GM12878 (cell line): ENCODE measurements around the gene UVRAG. TPM values are rescaled to one million over a fixed set of nuclear protein-coding genes. Genes with fewer than 3 reads are reported as not detected.

Experiments
- ATAC-seq: fragments of 200-7000 bp; cut with Tn5 transposase; 3 replicates; pipeline ENCODE4 v1.9.1; 2020; ENCODE audit warnings: mild to moderate bottlenecking, moderate library complexity
- BruUV-seq: library from RNA; stranded (reverse); fragments of 400-500 nt; replicated peaks from 2 replicates; lab custom pipeline; 2021; lab: Mats Ljungman, UMichigan
- CTCF ChIA-PET: fragments of 300-600 bp; sonication (Branson Sonifier 250); formaldehyde crosslinking; extraction: SDS; loops from one replicate; lab custom pipeline; 2021; ENCODE audit warnings: inconsistent platforms; lab: Yijun Ruan, JAX
- POLR2A ChIA-PET: fragments of 350-600 bp; formaldehyde crosslinking; extraction: SDS; loops from one replicate; lab custom pipeline; 2021; ENCODE audit warnings: inconsistent platforms; lab: Charles Lee
- RAD21 ChIA-PET: fragments of 300-600 bp; sonication (Branson Sonifier 250); formaldehyde crosslinking; loops from one replicate; lab custom pipeline; 2023; ENCODE audit warnings: antibody characterized with exemption; ENCODE audit not compliant: unreplicated experiment; lab: Charles Lee
- SMC1A ChIA-PET: fragments of 300-600 bp; sonication (Branson Sonifier 250); formaldehyde crosslinking; loops from one replicate; lab custom pipeline; 2023; ENCODE audit not compliant: unreplicated experiment, uncharacterized antibody; lab: Charles Lee
- DNase-seq: peaks from one replicate; pipeline ENCODE4 v3.0.0-alpha.2; 2011; ENCODE audit warnings: low read depth, low spot score
- FAIRE-seq: peaks from 3 replicates; lab custom pipeline; 2011; peaks lifted over from hg19 to GRCh38; lab: Jason Lieb, UNC
- H2AFZ ChIP-seq: 2 replicates; pipeline ENCODE4 v1.6.0; 2011; ENCODE audit warnings: low read depth, low read length, control low read depth; ENCODE audit not compliant: control insufficient read depth
- H3K27ac ChIP-seq: 2 replicates; pipeline ENCODE4 v1.5.1; 2011; ENCODE audit warnings: control low read depth; ENCODE audit not compliant: control insufficient read depth, insufficient read depth
- H3K27me3 ChIP-seq, 2 experiments: replicated peaks in 1 of 2; 2 replicates each; pipeline versions ENCODE4 v1.6.0 to v1.6.1; 2011; ENCODE audit warnings: low read length in 1 of 2; ENCODE audit not compliant: control insufficient read depth in 2 of 2, insufficient read depth in 2 of 2
- H3K36me3 ChIP-seq, 2 experiments: 2 replicates each; pipeline ENCODE4 v1.5.1; 2011; ENCODE audit warnings: low read length in 1 of 2; ENCODE audit not compliant: control insufficient read depth in 2 of 2, insufficient read depth in 2 of 2
- H3K4me1 ChIP-seq: 2 replicates; pipeline ENCODE4 v1.6.1; 2011; ENCODE audit warnings: mild to moderate bottlenecking, low read length, moderate library complexity, mixed read lengths; ENCODE audit not compliant: control insufficient read depth, insufficient read depth
- H3K4me2 ChIP-seq: 2 replicates; pipeline ENCODE4 v1.6.0; 2011; ENCODE audit warnings: control low read depth; ENCODE audit not compliant: control insufficient read depth, insufficient read depth
- H3K4me3 ChIP-seq: fragments of 200-600 bp; sonication (generic); 2 replicates; pipeline ENCODE4 v1.5.1; 2016
- H3K79me2 ChIP-seq: 2 replicates; pipeline ENCODE4 v1.6.0; 2011; ENCODE audit warnings: low read length; ENCODE audit not compliant: control insufficient read depth, insufficient read depth
- H3K9ac ChIP-seq: 2 replicates; pipeline ENCODE4 v1.8.0; 2011; ENCODE audit warnings: low read length, control low read depth, mixed read lengths; ENCODE audit not compliant: control insufficient read depth, insufficient read depth
- H3K9me3 ChIP-seq: replicated peaks from 3 replicates; pipeline ENCODE4 v1.5.1; 2011; ENCODE audit warnings: mild to moderate bottlenecking, low read length; ENCODE audit not compliant: control insufficient read depth, insufficient read depth
- H4K20me1 ChIP-seq: 2 replicates; pipeline ENCODE4 v1.6.0; 2011; ENCODE audit not compliant: control insufficient read depth, insufficient read depth
- CHD4 ChIP-seq: fragments of 200-600 bp; sonication (generic); IDR thresholded peaks from 2 replicates; pipeline ENCODE4 v1.6.1; 2016; ENCODE audit warnings: mild to moderate bottlenecking
- ESRRA ChIP-seq: IDR thresholded peaks from 2 replicates; pipeline ENCODE4 v1.6.1; 2012; ENCODE audit warnings: mild to moderate bottlenecking, low read length, improper control_type of control experiment
- IKZF1 ChIP-seq: fragments of 450-650 bp; conservative IDR thresholded peaks from 2 replicates; pipeline ENCODE4 v1.6.1; 2017; ENCODE audit warnings: antibody characterized with exemption, mild to moderate bottlenecking
- IRF4 ChIP-seq: IDR thresholded peaks from 2 replicates; pipeline ENCODE4 v1.6.1; 2011; ENCODE audit warnings: low read depth, low read length
- MXI1 ChIP-seq: fragments of 150-350 bp; IDR thresholded peaks from 2 replicates; pipeline ENCODE4 v1.6.1; 2011; ENCODE audit warnings: low read depth, mild to moderate bottlenecking, inconsistent platforms, low read length, improper control_type of control experiment
- PML ChIP-seq: IDR thresholded peaks from 2 replicates; pipeline ENCODE4 v1.6.1; 2012; ENCODE audit warnings: low read length, inconsistent platforms
- POLR2A ChIP-seq: IDR thresholded peaks from 2 replicates; pipeline ENCODE4 v1.6.1; 2011; ENCODE audit warnings: low read depth, mild to moderate bottlenecking, low read length
- TCF12 ChIP-seq: IDR thresholded peaks from 2 replicates; pipeline ENCODE4 v1.6.1; 2011; ENCODE audit warnings: low read depth, mild to moderate bottlenecking, low read length
- ZNF274 ChIP-seq: IDR thresholded peaks from one replicate; pipeline ENCODE4 v1.8.0; 2011; ENCODE audit not compliant: insufficient read length, insufficient read depth
- ZNF384 ChIP-seq: IDR thresholded peaks from 2 replicates; pipeline ENCODE4 v1.6.1; 2012; ENCODE audit warnings: low read depth, mild to moderate bottlenecking, low read length, improper control_type of control experiment, borderline replicate concordance
- ZZZ3 ChIP-seq: IDR thresholded peaks from 2 replicates; pipeline ENCODE4 v1.6.1; 2011; ENCODE audit warnings: low read depth; ENCODE audit not compliant: control insufficient read depth, insufficient read length
- WGBS: methylation state at CpG from one replicate; pipeline ENCODE4 v1.1.6; 2016; ENCODE audit warnings: low lambda C conversion rate; ENCODE audit not compliant: insufficient replicate concordance, insufficient coverage; ENCODE audit errors: missing lambda C conversion rate; 5-methylcytosine and 5-hydroxymethylcytosine counted together
- in situ Hi-C: fragments of 300-500 bp; cut with MboI; formaldehyde crosslinking; loops from 9 replicates; pipeline ENCODE4 v1.14.3; 2018; ENCODE audit warnings: mixed read lengths
- intact Hi-C: fragments of 100-400 bp; cut with micrococcal nuclease; formaldehyde crosslinking; loops from one replicate; pipeline ENCODE4 v1.14.2; 2022; ENCODE audit not compliant: unreplicated experiment
- polyA plus RNA-seq, 11 experiments: library from polyadenylated mRNA; depleted of rRNA in 4 of 11; unstranded in 6 of 11; stranded (reverse) in 5 of 11; fragments of >200 nt; fragmentation: Nextera tagmentation in 4 of 11; fragmentation: Illumina TruSeq in 1 of 11; extraction: Ambion mirVana in 4 of 11; extraction: Trizol in 1 of 11; gene quantifications; 1 replicate in 1 of 11; 2 replicates in 10 of 11; pipeline versions ENCODE4 v1.2.1 to v1.2.3, GENCODE V29; 2011 to 2016; ENCODE audit warnings: inconsistent platforms in 2 of 11, missing spikeins in 2 of 11, low read depth in 1 of 11
- total RNA-seq, 4 experiments: library from RNA; depleted of rRNA in 3 of 4; stranded (reverse); fragments of >200 nt in 3 of 4; fragmentation: Illumina TruSeq in 1 of 4; extraction: Trizol in 1 of 4; gene quantifications; 2 replicates each; pipeline versions ENCODE4 v1.2.1 to v1.2.3, GENCODE V29; 2013 to 2021
- TF ChIP-seq, protein P1 (sequence below): IDR thresholded peaks from 2 replicates; pipeline ENCODE4 v1.6.1; 2011; ENCODE audit warnings: mild to moderate bottlenecking, low read depth, low read length, moderate library complexity; ENCODE audit not compliant: insufficient replicate concordance
- TF ChIP-seq, protein P2 (sequence below), 3 experiments: IDR thresholded peaks in 2 of 3; conservative IDR thresholded peaks in 1 of 3; 2 replicates each; pipeline ENCODE4 v1.5.1; 2011; ENCODE audit warnings: low read depth in 3 of 3, low read length in 3 of 3, mild to moderate bottlenecking in 3 of 3, control low read depth in 2 of 3, moderate library complexity in 2 of 3, inconsistent platforms in 1 of 3, mixed read lengths in 1 of 3; ENCODE audit not compliant: control insufficient read depth in 2 of 3, insufficient read depth in 1 of 3; ENCODE audit errors: extremely low read depth in 1 of 3
- TF ChIP-seq, protein P3 (sequence below): fragments of 450-650 bp; IDR thresholded peaks from 2 replicates; pipeline ENCODE4 v1.6.1; 2018; ENCODE audit warnings: mild to moderate bottlenecking, low read depth, moderate library complexity; ENCODE audit not compliant: partially characterized antibody
- TF ChIP-seq, protein P4 (sequence below): fragments of 450-650 bp; IDR thresholded peaks from 2 replicates; pipeline ENCODE4 v1.6.1; 2017; ENCODE audit warnings: low read depth, mild to moderate bottlenecking, moderate library complexity

Gene UVRAG
- total and polyA plus RNA-seq, 10 of the 15 experiments (the other 5 are each of a cell fraction or from before 2014, with no cell fraction given), result 7.0 to 43.4 (median 37.0) TPM

DNA sequence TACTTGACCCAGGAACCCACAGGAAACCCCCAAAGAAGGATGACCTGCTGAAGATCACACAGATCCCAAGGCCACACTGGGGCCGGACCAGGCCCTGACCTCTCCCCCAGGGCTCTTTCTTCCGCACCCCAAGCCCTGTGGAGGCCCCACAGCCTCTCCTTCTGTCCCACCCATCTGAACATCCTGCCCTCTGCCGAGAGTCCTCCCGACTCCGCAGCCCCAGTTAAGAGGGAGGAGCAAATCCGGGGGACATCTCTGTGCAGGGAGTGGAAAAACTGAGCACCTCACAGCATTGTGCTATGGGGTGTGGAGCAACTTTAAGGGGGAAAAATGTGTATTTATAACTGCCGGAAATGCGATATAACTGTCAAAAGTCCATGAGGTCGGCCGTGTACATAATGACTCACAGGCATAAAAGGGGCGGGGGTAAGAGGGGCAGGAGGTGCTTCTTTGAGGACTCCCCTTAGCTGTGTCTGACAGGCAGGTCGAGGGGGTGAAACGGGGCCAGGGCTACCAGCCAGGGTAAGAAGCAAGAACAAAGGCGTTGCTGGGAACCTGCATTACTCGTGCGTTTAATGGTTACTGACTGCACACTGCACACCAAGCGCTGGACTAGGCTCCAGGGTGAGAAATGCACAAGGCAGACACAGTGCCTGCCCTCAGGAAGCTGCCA lies 334.1 kb downstream of the UVRAG start (continued):
- TF ChIP-seq ZNF274 (no peak), TCF12 (no peak), ZZZ3 (no peak), ZNF384 (no peak), POLR2A (no peak), IRF4 (no peak), ESRRA (no peak), MXI1 (no peak), IKZF1 (no peak), CHD4 (no peak)

DNA sequence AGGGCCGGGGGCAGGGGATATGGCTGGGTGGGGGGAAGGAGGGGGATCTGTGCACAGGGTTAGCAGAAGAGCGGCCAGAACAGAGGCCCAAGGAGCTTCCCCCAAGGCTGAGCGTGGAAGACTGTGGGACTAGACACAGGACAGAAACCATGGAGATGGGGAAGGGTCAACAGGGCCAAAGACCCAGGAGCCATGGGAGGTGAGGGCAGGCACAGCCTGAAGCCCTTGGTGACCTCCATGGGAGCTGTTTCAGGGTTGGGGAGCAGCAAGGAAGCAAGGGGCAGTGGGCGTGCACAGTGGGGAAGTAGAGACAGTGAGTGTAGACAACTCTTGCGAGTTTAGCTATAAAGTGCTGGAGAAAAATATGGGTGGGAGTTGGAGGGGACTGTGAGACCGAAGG lies 334.7 kb downstream of the UVRAG start:
- no peaks in the 10 kb centered on the region for H3K27me3 ChIP-seq
- H2AFZ ChIP-seq, result no peak overlapping the region
- DNase-seq (no peak), ATAC-seq (no peak), FAIRE-seq (no peak)
- no peaks in the 10 kb centered on the region for H3K36me3 ChIP-seq
- H3K4me1 ChIP-seq, result peaks cover 22% of the 10 kb centered on the region
- BruUV-seq, result no TSS peak
- H3K4me3 ChIP-seq, result no peak overlapping the region
- intact Hi-C loops, result no loop called here
- H3K9ac ChIP-seq, result no peak overlapping the region
- no peak overlapping the region for H3K27ac ChIP-seq
- in situ Hi-C loops, result loop anchor here (5.0 kb wide), 2 partner anchors 252 to 342 kb away; no protein-coding TSS in a partner anchor
- POLR2A ChIA-PET, result no interaction called here
- RAD21 ChIA-PET, result interaction anchor here (0.5 to 1.1 kb wide), 4 partner anchors 156 to 256 kb away, joined by 3 to 5 read pairs (median 4); no protein-coding TSS in a partner anchor
- H3K79me2 ChIP-seq, result no peaks in the 10 kb centered on the region
- 88% methylated on average over 4 of the region's 6 CpGs for WGBS
- H3K9me3 ChIP-seq, result no peaks in the 10 kb centered on the region
- no peaks in the 10 kb centered on the region for H4K20me1 ChIP-seq
- SMC1A ChIA-PET, result interaction anchor here (0.8 to 2.8 kb wide), 5 partner anchors 198 to 282 kb away, joined by 3 to 15 read pairs (median 3); no protein-coding TSS in a partner anchor
- CTCF ChIA-PET, result interaction anchor here (0.7 to 1.9 kb wide), 8 partner anchors 17 to 484 kb away, joined by 3 to 13 read pairs (median 3); no protein-coding TSS in a partner anchor
- no peak overlapping the region for H3K4me2 ChIP-seq
- TF ChIP-seq, protein P1, sequence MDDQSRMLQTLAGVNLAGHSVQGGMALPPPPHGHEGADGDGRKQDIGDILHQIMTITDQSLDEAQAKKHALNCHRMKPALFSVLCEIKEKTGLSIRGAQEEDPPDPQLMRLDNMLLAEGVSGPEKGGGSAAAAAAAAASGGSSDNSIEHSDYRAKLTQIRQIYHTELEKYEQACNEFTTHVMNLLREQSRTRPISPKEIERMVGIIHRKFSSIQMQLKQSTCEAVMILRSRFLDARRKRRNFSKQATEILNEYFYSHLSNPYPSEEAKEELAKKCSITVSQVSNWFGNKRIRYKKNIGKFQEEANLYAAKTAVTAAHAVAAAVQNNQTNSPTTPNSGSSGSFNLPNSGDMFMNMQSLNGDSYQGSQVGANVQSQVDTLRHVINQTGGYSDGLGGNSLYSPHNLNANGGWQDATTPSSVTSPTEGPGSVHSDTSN, result no peak
- TF ChIP-seq, protein P2, sequence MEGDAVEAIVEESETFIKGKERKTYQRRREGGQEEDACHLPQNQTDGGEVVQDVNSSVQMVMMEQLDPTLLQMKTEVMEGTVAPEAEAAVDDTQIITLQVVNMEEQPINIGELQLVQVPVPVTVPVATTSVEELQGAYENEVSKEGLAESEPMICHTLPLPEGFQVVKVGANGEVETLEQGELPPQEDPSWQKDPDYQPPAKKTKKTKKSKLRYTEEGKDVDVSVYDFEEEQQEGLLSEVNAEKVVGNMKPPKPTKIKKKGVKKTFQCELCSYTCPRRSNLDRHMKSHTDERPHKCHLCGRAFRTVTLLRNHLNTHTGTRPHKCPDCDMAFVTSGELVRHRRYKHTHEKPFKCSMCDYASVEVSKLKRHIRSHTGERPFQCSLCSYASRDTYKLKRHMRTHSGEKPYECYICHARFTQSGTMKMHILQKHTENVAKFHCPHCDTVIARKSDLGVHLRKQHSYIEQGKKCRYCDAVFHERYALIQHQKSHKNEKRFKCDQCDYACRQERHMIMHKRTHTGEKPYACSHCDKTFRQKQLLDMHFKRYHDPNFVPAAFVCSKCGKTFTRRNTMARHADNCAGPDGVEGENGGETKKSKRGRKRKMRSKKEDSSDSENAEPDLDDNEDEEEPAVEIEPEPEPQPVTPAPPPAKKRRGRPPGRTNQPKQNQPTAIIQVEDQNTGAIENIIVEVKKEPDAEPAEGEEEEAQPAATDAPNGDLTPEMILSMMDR (IDR thresholded peaks at IDR 0.05 in 2 of 3, conservative IDR thresholded peaks at IDR 0.05 in 1 of 3; ENCODE audit: control insufficient read depth in 2 of 3, extremely low read depth in 1 of 3, insufficient read depth in 1 of 3, low read depth in 3 of 3, low read length in 3 of 3), result no peak
- no peak for TF ChIP-seq PML
- TF ChIP-seq, protein P3, sequence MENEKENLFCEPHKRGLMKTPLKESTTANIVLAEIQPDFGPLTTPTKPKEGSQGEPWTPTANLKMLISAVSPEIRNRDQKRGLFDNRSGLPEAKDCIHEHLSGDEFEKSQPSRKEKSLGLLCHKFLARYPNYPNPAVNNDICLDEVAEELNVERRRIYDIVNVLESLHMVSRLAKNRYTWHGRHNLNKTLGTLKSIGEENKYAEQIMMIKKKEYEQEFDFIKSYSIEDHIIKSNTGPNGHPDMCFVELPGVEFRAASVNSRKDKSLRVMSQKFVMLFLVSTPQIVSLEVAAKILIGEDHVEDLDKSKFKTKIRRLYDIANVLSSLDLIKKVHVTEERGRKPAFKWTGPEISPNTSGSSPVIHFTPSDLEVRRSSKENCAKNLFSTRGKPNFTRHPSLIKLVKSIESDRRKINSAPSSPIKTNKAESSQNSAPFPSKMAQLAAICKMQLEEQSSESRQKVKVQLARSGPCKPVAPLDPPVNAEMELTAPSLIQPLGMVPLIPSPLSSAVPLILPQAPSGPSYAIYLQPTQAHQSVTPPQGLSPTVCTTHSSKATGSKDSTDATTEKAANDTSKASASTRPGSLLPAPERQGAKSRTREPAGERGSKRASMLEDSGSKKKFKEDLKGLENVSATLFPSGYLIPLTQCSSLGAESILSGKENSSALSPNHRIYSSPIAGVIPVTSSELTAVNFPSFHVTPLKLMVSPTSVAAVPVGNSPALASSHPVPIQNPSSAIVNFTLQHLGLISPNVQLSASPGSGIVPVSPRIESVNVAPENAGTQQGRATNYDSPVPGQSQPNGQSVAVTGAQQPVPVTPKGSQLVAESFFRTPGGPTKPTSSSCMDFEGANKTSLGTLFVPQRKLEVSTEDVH, result no peak
- TF ChIP-seq, protein P4, sequence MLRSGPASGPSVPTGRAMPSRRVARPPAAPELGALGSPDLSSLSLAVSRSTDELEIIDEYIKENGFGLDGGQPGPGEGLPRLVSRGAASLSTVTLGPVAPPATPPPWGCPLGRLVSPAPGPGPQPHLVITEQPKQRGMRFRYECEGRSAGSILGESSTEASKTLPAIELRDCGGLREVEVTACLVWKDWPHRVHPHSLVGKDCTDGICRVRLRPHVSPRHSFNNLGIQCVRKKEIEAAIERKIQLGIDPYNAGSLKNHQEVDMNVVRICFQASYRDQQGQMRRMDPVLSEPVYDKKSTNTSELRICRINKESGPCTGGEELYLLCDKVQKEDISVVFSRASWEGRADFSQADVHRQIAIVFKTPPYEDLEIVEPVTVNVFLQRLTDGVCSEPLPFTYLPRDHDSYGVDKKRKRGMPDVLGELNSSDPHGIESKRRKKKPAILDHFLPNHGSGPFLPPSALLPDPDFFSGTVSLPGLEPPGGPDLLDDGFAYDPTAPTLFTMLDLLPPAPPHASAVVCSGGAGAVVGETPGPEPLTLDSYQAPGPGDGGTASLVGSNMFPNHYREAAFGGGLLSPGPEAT, result no peak
